GM18861 (cell line): ENCODE measurements around the gene ADGRD1.

Experiments
- ATAC-seq: cut with Tn5 transposase; IDR thresholded peaks from one replicate; pipeline ENCODE4 v1.9.1; 2021; ENCODE audit not compliant: unreplicated experiment

Gene ADGRD1

DNA sequence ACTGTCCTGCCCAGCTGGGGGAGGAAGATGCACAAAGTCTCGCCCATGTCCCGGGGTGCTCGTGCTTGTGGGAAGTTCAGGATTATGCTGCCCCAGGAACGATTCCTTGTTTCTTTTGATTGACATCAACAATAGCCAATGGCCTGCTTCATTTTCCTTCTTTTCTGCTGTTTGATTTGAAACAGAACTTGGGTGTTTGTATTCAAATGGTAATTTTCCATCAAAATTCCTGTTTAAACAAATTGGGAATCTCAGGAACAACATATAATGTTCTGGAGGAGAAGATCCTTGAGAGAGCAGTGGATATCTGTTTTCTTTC lies 97.4 kb downstream of the ADGRD1 start:
- no peak for ATAC-seq

DNA sequence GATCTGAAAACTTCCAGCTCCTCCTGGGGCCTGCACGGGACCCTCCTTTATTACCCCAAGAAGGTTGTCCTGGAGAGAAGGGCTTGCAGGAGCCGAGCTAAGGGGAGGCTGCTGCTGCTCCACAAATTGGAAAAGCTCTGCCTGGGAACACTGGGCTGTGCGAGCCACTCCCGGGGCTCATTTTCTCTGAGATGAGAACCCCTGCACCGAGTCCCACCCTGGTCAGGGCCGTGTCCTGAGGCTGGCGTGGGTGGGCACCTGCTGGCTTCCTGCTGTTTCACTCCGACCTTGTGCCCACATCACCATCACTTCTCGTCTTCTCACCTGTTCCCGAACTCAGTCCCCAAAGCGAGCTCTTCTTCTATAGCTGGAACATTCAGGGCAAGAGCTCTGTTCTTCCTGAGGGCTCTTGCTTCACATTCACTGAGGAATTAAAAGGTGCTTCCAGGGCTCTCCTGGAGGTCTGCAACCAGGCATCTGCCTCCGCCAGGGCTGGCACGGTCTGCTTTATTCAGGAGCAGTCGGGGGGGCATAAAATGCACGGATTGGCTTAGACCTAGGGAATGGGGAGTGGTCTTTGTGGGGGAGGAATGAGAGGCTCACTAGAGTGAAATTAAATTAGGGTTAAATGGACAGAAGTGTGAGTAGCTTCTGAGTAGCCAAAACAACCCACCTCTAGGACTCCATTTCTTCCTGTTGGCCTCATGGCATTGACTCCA lies 98.5 kb downstream of the ADGRD1 start:
- no peak for ATAC-seq

DNA sequence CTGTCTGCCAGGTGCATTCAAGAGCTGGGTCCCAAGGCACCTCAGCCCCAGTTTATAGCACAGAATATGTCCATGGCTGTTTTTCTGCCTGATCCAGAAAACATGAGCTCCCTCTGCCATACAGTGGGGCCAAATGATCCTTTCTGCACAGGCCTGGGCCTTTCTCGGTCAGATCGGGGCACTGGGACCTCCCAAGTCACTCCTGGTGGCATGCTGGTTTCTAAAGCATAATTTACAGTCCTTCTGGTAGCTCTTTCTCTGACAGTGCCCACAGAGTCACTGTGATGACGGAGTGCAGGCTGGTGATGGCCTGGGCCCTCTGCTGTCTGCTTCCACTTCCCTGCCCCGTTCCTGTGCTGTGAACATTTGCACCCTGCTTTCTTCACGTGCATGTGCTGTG lies 99.2 kb downstream of the ADGRD1 start:
- ATAC-seq = no peak

DNA sequence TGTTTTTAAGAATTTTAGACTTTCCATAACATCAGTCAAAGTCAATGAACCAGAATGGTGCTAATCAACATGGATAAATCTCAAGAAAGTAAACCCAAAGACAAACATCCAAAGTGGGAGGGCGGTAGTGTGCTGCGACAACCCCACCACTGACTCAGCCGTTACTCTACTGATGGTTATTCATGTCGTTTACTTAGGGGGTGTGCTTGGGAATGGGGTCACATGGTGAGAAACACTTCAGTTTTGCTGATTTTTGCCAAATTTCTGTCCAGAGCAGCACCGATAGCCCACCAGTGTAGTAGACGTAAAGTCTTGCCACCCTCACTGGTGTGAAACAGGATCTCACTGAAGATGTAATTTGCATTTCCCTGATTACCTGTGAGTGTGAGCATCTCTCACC lies 99.9 kb downstream of the ADGRD1 start:
- no peak for ATAC-seq

DNA sequence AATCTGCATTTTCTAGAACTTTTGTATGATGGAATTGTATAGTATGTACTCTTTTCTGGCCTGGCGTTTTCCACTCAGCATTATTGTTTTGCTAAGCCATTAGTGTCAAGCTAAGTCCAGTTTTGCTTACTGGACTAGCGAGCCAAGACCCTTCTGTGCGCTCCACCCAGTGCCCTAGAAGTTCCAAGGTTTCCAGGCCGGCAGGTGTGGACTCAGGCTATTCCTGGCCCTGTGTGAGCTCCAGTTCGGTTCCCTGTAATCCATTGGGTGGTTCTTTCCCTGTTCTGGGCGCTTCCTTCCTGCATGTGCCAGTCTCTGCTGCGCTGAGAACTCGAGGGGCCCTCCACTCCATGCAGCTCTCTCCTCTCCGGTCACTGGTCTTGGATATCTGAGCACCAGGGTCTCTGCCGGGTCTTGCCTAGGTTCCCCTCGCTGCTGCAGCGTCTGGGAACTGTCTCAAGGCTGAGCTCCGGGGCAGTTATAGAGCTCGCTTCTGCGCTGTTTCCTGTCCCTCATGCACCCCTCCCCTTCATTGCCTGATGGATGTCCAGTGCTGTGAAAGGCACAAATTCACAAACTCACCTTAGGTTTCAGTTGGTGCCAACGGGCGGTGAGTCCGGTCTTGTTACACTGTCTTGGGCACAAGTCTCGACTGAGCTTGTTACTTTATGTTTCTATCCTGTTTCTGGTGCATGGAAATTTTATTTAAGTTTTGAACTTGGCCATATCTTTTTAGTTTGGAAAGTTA lies 100.8 kb downstream of the ADGRD1 start:
- ATAC-seq = no peak

DNA sequence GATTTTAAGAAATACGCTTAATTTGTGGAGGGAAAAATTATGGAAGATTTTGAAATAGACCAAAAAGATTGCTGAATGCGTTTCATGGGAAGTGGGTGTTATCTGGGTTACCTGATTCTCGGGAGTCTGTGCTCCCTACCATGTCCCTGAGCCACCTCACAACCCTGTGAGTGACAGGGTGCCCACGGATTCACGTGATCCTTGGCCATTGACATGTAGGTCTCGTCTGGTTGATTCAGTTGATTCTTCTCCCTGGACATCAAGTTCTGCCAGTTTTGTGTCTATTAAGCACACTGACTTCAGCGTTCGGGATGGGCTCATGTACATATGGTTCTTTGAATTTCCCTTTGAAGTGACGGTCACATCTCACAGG lies 101.4 kb downstream of the ADGRD1 start:
- no peak for ATAC-seq

DNA sequence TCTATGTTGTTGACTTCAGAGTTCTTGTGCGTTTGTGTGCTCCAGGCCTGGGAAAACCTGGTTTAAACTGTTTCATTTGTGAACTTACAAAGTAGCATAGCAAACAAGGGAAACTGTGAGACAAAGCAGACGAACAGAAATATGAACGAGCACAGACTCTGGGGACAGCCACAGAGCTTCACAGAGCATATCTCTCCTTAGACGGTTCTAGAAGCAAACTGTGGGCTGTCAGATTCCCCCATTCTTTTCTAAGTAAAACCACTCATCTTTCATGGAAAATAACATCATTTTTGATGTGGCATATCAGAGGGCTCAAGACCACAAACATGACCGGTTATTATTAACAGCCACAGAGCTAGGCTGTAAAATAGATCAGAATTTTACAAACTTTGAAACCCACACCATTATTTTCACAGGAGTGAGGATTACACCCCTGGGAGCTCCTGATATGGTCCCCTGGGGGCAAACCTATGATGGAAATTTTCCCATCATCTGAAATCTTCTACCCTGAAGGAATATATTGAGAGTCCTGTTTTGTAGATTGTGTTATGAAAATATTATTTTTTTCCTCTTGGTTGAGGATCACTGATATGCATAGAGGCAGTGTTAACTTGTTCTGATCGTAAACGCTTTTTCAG lies 102.0 kb downstream of the ADGRD1 start:
- no peak for ATAC-seq

DNA sequence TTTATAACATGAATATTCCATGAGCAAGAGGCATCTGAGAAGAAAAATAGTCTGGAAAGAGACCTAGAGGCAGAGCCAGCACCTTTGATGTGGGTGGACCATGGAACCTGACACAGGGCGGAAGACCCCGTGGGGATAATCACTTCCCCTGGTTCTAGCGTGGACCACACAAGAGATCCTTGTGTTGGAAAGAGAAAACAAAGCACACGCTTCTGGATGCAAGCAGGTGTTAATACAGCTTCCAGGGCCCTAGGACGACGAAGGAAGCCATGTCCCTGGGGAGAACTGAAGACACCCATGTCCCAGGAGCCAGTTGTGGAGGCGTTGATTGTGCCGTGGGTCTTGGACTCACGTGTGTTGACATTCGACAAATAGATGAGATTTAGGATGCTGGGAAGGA lies 102.9 kb downstream of the ADGRD1 start:
- ATAC-seq = no peak

DNA sequence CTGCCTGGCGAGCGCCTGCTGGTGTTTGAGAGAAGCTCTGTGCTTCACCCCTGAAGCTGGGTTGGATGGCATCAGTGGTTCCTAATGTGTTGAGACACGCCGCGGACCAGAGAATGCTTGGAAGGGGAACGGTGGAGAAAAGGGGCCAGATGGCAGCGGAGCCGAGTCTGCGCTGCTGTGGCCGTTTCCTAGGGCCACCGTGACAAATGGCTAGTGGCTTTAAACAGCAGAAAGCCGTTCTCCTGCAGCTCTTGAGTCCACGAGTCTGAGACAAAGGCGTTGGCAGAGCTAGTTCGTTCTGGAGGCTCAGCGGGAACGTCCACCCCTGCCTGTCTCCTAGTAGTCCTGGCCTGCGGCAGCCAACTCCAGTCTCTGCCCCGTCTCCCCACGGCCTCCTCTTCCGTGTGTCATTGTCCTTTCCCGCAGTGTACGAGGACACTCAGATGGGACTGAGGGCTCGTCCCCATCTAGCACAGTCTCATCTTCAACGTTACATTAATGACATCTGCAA lies 103.6 kb downstream of the ADGRD1 start:
- ATAC-seq = no peak

DNA sequence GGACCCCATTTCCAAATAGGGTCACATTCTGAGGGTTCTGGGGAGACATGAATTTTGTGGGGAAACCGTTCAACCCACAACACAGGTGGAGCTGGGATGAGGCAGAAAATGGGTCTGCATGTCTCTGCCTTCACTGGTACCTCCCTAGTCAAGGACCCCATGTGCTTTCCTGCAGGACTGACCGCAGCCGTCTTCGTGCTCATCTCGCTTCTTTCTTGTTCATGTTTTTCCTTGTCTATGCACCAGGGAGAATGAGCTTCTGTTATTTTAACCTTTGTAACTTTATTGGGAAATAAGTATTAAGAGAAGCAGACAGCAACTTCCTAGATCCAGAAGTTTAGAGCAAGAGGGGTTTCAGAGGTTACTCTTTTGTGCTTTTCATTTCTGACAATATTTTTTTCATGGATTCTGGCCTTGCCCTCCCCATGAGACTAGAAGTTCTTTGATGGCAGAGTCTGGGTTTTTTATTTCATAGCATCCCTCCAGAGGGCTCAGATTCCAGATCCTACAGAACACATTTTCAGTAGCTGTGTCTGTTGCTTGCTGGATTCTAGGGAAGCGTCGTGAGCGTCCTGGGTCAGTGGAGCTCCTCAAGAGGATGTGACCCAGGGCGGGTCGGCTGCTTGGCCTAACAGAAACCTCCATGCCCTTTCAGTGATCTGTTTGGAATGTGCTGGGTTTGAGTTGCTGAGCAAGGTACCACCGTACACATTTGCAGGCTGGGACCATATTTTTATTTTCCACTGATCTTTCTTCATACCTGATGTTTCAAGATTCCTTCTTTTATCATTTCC lies 104.2 kb downstream of the ADGRD1 start:
- ATAC-seq = no peak

DNA sequence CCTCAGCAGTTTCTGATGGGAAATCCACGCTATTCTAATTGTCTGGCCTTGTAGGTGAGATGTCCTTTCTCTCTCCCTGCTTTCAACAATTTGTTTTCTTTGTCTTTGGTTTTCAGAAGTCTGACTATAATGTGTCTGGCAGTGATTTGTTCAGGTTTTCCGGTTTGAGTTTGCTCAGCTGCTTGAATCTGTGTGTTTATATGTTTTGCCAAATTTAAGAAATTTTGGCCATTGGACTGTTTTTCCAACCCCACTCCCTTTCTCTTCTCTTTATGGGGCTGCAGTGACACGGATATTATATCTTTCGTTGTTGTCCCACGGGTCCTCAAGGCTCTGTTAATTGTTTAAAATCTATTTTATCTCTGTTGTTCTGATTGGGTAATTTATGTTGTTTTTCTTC lies 105.0 kb downstream of the ADGRD1 start:
- ATAC-seq = no peak

DNA sequence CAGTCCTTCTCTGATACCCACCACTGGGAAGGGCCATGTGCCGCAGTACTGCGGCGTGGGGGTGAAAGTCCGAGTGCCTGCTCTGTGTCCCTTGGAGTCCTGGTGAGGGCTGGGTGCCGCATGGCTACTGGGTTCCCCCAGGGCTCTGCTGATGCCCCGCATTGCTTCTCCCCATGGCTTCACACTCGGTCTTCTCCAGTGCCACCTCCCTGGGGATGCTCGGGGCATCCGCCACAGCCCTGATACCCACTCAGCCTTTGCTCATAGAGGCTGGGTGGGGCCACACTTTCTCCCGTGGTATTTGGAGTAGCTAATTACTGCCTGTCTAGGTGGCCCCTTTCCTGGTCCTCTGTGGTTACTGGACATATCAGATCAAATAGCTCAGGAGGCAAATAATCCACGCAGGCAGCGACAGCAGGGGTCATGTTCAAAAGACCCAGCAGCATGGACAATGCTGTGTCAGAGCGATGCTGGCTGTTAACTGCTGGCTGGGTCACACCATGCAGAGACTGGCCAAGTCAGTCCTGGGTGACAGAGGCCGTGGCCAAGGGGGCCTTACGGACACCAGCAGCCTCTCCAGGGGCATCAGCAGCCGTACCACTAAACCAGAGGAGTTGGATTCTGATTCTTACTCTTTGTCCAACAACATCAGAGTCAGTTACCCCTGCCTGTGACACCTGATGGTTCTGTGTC lies 106.5 kb downstream of the ADGRD1 start:
- no peak for ATAC-seq

DNA sequence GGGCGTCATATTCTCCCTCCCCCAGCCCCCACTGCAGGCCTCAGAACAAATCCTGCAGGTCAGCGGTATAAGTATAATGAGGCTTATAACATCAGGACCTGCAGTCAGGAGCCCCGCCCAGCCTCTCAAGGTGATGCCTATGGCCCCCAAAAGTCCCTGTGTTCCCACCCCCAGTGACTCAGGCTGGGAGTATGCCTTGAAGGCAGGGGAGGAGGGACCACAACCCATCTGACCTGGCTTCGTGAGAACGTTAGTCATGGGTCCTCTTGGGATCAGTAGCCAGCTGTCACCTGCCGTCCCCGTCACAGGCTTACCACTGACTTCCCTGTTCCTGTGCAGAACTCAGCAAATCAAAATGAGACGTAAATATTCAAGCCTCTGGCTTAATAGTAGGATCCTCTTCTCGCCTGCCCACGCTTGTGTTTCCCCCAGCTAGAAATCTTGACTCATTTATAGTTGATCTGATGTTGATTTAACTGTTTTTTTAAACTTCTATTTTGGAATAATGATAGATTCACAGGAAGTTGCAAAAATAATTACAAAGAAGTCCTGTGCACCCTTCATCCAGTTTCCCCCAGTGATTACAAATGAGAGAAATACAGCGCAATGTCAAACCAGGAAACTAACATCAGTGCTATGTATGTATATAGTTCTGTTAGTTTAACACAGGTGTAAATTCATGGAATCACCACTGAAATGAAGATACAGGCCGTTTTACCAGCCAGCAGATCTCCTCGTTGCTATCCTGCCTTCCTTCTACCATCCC lies 107.5 kb downstream of the ADGRD1 start:
- ATAC-seq = no peak

DNA sequence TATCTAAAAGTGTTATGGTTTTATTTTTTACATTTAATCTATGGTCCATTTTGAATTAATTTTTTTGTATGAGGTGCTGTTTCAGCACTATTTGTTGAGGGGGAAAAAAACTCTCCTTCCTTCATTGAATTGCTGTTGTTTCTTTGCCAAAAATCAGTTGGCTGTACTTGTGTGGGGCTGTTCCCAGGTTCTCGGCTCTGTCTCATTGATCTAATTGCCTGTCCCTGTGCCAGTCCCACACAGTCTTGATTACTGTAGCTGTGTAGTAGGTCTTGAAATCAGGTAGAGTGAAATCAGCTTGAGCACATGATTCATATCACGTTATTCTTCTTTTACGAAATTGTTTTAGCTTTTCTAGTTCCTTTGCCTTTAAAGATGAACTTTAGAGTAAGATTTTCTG lies 109.7 kb downstream of the ADGRD1 start:
- ATAC-seq = no peak

DNA sequence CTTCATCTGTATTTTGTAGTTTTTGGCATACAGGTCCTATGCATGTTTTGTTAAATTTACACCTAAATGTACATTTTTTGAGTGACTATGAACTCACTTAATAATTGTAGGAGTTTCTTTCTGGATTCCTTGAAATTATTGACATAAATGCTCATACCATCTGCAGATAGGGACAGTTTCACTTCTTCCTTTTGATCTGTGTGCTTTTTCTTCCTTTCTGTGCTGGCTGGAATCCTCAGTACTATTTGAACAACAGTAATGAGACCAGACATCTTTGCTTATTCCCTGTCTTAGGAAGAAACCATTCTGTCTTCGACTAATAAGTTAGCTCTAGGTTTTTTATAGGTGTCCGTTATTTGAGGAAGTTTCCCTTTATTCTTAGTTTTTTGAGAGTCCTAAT lies 110.3 kb downstream of the ADGRD1 start:
- ATAC-seq = no peak

DNA sequence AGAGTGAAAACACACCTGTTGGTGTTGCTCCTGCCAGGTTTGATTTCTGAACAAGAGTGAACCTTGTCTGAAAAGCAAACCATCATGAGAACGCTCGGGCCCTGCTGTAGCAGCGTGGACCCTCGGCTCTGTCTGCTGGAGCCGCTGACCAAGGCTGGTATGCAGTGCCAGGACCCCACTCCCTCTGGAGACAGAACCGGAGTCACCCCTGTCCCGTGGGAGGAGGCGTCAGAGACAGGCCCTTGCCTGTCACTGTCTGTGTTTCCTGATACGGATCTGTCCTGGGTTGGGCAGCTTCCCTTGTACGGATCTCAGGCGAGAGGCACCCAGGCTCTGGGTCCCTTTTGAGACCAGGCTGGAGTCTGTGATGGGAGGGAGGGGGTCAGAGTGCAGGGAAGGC lies 111.6 kb downstream of the ADGRD1 start:
- ATAC-seq = no peak

DNA sequence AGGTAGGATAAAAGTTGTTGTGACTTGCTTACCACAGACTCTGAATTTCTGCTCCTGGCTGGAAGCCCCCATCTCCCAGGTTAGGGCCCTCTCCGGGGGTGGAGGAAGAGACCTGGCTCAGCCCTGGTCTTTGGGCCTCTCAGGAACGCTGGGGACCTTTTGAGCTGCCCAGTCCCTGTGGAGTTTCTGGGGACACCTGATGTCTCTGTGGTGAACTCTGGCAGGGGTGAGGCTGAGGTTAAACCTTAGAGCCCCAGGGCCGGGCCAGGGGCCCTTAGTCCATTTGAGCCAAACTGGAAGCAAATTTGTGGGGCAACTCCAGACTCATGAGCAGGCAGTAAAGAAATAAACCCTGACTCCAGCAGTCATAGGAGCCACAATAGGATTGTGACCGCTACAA lies 112.1 kb downstream of the ADGRD1 start:
- ATAC-seq = no peak

DNA sequence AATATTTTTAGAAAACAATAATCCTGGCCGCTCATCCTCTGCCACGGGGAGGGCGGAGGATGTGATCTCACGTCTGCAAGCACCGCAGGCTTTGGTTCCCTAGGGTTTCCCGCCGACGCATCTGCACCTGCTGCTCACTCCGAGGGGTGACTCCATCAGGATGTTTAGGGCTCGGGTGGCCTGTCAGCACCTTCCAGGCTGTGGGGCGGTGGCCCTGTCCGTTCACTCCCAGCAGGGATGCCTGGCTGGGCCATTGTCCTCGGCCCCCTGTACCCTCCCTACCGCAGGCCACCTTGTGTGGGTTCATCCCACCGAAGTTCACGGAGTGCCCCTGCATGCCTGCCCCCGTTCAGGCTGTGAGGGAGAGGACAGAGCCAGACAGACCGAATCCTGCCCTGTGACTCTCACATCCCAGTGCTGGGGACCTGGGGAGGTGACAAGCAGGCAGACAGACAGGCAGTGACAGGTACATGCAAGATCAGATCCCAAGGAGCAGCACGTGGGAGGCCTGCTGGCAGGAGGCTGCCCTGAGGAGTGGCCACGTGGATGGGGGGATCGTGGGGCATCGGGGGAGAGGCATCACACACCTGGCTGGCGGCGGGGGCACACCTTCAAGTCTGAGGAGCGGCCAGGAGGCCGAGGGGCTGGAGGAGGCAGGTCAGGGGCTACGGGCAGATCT lies 112.6 kb downstream of the ADGRD1 start:
- no peak for ATAC-seq

DNA sequence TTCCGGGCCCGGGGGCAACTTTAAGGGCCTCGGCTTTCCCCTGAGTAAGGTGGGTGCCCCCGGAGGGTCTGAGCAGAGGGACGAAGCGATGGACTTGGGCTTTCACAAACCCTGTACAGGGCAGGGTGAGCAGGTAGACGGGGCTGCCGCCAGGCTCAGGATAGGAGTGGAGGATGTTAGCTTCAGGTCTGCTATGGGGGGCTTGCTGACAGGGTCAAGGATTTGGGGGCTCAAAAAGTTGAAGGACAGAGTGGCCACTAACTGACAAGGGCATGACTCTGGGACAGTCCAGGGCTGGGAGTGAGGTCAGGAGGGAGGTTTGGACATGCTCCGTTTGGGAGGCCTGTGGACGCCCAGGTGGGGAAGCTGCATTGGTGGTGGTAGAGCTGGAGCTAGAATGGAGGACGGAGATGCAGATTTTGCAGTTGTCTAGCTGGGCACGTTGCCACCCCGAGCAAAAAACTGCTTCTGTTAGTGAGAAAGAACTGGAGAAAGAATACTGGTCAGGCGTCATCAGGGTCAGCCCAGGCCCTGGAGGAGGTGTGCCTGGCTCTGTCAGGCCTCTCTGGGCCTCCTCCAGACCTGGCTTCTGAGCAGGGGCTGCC lies 113.3 kb downstream of the ADGRD1 start:
- no peak for ATAC-seq
